PC-3 (cell line): ENCODE results near the gene HINFP. TPM values are rescaled to one million over a fixed set of nuclear protein-coding genes. Genes with fewer than 3 reads are reported as not detected.
A peak's percentile ranks its signal among the peaks of the same experiment; 100 is the strongest.
"Not testable (repeated sequence)": the region's sequence is repeated elsewhere in the genome, so short reads cannot be mapped to it uniquely, and the experiment has no call there.

Experiments used
- ATAC-seq: fragments of 200-7000 bp; cut with Tn5 transposase; 2 replicates; pipeline ENCODE4 v1.9.1; 2020; ENCODE audit warnings: mild to moderate bottlenecking, moderate library complexity
- BruUV-seq: library from RNA; stranded (reverse); fragments of 400-500 nt; replicated peaks from 2 replicates; lab custom pipeline; 2021; lab: Mats Ljungman, UMichigan
- CTCF ChIA-PET: fragments of 300-600 bp; sonication (Branson Sonifier 250); formaldehyde crosslinking; loops from one replicate; lab custom pipeline; 2022; ENCODE audit warnings: antibody characterized with exemption; lab: Charles Lee
- POLR2A ChIA-PET: fragments of 300-600 bp; sonication (Branson Sonifier 250); formaldehyde crosslinking; loops from one replicate; lab custom pipeline; 2022; ENCODE audit warnings: antibody characterized with exemption; ENCODE audit not compliant: unreplicated experiment; lab: Charles Lee
- DNase-seq: peaks from one replicate; pipeline ENCODE4 v3.0.0-alpha.2; 2015
- H2AFZ ChIP-seq: fragments of 300-600 bp; sonication (generic); 2 replicates; pipeline ENCODE4 v1.6.0; 2016; ENCODE audit warnings: antibody characterized with exemption, low read length
- H3F3A ChIP-seq: fragments of 300-600 bp; sonication (generic); one replicate; pipeline ENCODE4 v1.6.0; 2017; ENCODE audit warnings: antibody characterized with exemption, low read length, control low read depth, mild to moderate bottlenecking; ENCODE audit not compliant: unreplicated experiment
- H3K27ac ChIP-seq: fragments of 300-600 bp; sonication (generic); 2 replicates; pipeline ENCODE4 v1.5.1; 2016; ENCODE audit warnings: mild to moderate bottlenecking, low read length
- H3K27me3 ChIP-seq: fragments of 300-600 bp; sonication (generic); 2 replicates; pipeline ENCODE4 v1.6.1; 2016; ENCODE audit warnings: low read length, mixed read lengths
- H3K36me3 ChIP-seq: fragments of 300-600 bp; sonication (generic); 2 replicates; pipeline ENCODE4 v1.6.1; 2016; ENCODE audit warnings: low read depth, mixed run types, low read length, mixed read lengths
- H3K4me1 ChIP-seq: fragments of 300-600 bp; sonication (generic); 2 replicates; pipeline ENCODE4 v1.5.1; 2016; ENCODE audit warnings: low read length; ENCODE audit not compliant: insufficient read depth
- H3K4me2 ChIP-seq: fragments of 300-600 bp; sonication (generic); 2 replicates; pipeline ENCODE4 v1.6.0; 2016; ENCODE audit warnings: low read length
- H3K4me3 ChIP-seq: fragments of 300-600 bp; sonication (generic); 2 replicates; pipeline ENCODE4 v1.5.1; 2016; ENCODE audit warnings: mild to moderate bottlenecking, low read length, mixed read lengths
- H3K79me2 ChIP-seq: fragments of 300-600 bp; sonication (generic); 2 replicates; pipeline ENCODE4 v1.6.1; 2017; ENCODE audit warnings: low read length, mixed read lengths
- H3K9ac ChIP-seq: fragments of 300-600 bp; sonication (generic); 2 replicates; pipeline ENCODE4 v1.6.0; 2016; ENCODE audit warnings: mild to moderate bottlenecking, low read length
- H3K9me2 ChIP-seq: fragments of 300-600 bp; sonication (generic); replicated peaks from 2 replicates; pipeline ENCODE4 v1.6.1; 2016; ENCODE audit warnings: mixed run types, low read length, mixed read lengths
- H3K9me3 ChIP-seq: fragments of 300-600 bp; sonication (generic); 2 replicates; pipeline ENCODE4 v1.6.1; 2016; ENCODE audit warnings: low read length, mixed read lengths
- H4K20me1 ChIP-seq: fragments of 300-600 bp; sonication (generic); 2 replicates; pipeline ENCODE4 v1.6.1; 2016; ENCODE audit warnings: low read length, mixed read lengths
- EZH2 ChIP-seq: fragments of 300-600 bp; sonication (generic); IDR thresholded peaks from one replicate; pipeline ENCODE4 v1.6.1; 2017; ENCODE audit warnings: antibody characterized with exemption, mild to moderate bottlenecking, low read length; ENCODE audit not compliant: unreplicated experiment
- EZH2phosphoT487 ChIP-seq: fragments of 300-600 bp; sonication (generic); IDR thresholded peaks from 2 replicates; pipeline ENCODE4 v1.6.1; 2018; ENCODE audit warnings: mild to moderate bottlenecking, antibody characterized with exemption, low read length, borderline replicate concordance
- intact Hi-C: fragments of 100-400 bp; cut with micrococcal nuclease; formaldehyde crosslinking; loops from 2 replicates; pipeline ENCODE4 v1.9.0; 2023
- total RNA-seq: library from RNA; depleted of rRNA; stranded (reverse); fragments of >200 nt; gene quantifications from 2 replicates; pipeline ENCODE4 v1.2.3, GENCODE V29; 2014
- TF ChIP-seq, protein P1 (sequence below): fragments of 300-600 bp; sonication (generic); conservative IDR thresholded peaks from 2 replicates; pipeline ENCODE4 v1.5.1; 2017; ENCODE audit warnings: antibody characterized with exemption, low read depth, mild to moderate bottlenecking, low read length

Gene HINFP
- total RNA-seq, 1 experiment from 2014 or later: 24.7 TPM

DNA sequence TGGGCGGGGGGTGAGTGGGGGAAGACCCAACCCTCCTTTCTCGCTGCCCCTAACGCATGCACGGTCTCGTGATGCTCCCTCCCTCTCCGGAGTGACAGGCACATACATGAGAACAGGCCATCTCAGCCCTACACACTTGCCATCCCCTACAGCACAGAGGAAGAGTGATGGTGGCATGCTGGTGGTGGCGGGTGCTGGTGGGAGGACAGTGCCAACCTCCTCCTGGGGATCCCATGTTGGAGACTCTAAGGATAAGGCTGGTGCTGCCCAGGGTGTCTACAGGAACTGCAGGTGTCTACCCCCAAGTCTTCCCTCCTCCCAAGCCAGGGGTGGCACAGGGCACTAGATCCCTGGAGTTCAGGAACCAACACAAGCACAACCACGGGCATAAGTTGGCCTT lies 40.5 kb downstream of the HINFP start:
- H2AFZ ChIP-seq: no peak overlapping the region
- ATAC-seq (no peak), DNase-seq (no peak)
- H3K27ac ChIP-seq: no peak overlapping the region
- POLR2A ChIA-PET: no interaction called here
- CTCF ChIA-PET: no interaction called here
- no peak overlapping the region for H3K4me2 ChIP-seq
- no peaks in the 10 kb centered on the region for H3K79me2 ChIP-seq
- no peaks in the 10 kb centered on the region for H3K27me3 ChIP-seq
- no peak overlapping the region for H3K4me3 ChIP-seq
- no peaks in the 10 kb centered on the region for H3K36me3 ChIP-seq
- H3K9me2 ChIP-seq: no peaks in the 10 kb centered on the region
- H3K9ac ChIP-seq: no peak overlapping the region
- BruUV-seq: no TSS peak
- no peak for TF ChIP-seq EZH2
- TF ChIP-seq EZH2phosphoT487: no peak
- TF ChIP-seq, protein P1, sequence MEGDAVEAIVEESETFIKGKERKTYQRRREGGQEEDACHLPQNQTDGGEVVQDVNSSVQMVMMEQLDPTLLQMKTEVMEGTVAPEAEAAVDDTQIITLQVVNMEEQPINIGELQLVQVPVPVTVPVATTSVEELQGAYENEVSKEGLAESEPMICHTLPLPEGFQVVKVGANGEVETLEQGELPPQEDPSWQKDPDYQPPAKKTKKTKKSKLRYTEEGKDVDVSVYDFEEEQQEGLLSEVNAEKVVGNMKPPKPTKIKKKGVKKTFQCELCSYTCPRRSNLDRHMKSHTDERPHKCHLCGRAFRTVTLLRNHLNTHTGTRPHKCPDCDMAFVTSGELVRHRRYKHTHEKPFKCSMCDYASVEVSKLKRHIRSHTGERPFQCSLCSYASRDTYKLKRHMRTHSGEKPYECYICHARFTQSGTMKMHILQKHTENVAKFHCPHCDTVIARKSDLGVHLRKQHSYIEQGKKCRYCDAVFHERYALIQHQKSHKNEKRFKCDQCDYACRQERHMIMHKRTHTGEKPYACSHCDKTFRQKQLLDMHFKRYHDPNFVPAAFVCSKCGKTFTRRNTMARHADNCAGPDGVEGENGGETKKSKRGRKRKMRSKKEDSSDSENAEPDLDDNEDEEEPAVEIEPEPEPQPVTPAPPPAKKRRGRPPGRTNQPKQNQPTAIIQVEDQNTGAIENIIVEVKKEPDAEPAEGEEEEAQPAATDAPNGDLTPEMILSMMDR: no peak
- no peaks in the 10 kb centered on the region for H3K9me3 ChIP-seq
- no peaks in the 10 kb centered on the region for H4K20me1 ChIP-seq
- no peaks in the 10 kb centered on the region for H3F3A ChIP-seq
- intact Hi-C loops: loop anchor here (10.0 kb wide), 1 partner anchor 163 kb away; no protein-coding TSS in a partner anchor
- peaks cover 7% of the 10 kb centered on the region for H3K4me1 ChIP-seq

DNA sequence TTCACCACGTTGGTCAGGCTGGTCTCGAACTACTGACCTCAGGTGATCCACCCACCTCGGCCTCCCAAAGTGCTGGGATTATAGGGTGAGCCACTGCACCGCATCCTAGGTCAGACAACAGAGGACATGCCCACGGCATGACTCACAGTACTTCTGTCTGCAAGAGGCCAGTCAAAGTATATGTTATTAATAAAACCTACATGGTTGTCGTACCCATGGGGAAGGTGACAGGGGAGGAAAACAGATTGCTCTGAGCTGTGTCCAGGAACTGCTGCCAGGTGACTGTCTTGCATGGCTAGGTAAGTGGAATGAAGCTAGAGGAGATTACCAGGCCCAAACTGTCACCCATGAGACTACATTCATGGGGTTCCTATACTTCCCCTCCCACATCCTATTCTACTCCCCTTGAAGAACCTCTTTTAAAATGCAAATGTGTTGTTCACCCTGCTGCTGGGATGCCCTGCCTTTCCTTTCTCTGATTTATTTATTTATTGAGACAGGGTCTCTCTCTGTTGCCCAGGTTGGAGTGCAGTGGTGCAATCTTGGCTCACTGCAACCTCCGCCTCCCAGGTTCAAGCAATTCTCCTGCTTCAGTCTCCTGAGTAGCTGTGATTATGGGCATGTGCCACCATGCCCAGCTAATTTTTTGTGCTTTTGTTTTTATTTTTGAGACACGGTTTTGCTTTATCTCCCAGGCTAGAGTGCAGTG lies 45.1 kb downstream of the HINFP start:
- Histone ChIP-seq H4K20me1 (no peaks in the 10 kb centered on the region), H3K27me3 (no peaks in the 10 kb centered on the region), H3K9me3 (no peaks in the 10 kb centered on the region), H3K79me2 (no peaks in the 10 kb centered on the region), H3K9me2 (no peaks in the 10 kb centered on the region), H3K36me3 (no peaks in the 10 kb centered on the region), H3K4me2 (no peak overlapping the region), H3K4me1 (peaks cover 22% of the 10 kb centered on the region), H3K27ac (peak overlapping the region; percentile 39), H3K9ac (no peak overlapping the region), H2AFZ (no peak overlapping the region), H3K4me3 (no peak overlapping the region), H3F3A (no peaks in the 10 kb centered on the region)
- intact Hi-C loops: loop anchor here (10.0 kb wide), 1 partner anchor 158 kb away; no protein-coding TSS in a partner anchor
- ChIA-PET POLR2A (interaction anchor here (0.6 kb wide), 1 partner anchor 126 kb away, joined by 4 read pairs; no protein-coding TSS in a partner anchor), CTCF (interaction anchor here (0.7 kb wide), 1 partner anchor 159 kb away, joined by 6 read pairs; no protein-coding TSS in a partner anchor)
- TF ChIP-seq EZH2 (no peak), EZH2phosphoT487 (no peak)
- TF ChIP-seq, protein P1: no peak
- DNase-seq (peak; percentile 89), ATAC-seq (peak; percentile 43)
- no TSS peak for BruUV-seq

DNA sequence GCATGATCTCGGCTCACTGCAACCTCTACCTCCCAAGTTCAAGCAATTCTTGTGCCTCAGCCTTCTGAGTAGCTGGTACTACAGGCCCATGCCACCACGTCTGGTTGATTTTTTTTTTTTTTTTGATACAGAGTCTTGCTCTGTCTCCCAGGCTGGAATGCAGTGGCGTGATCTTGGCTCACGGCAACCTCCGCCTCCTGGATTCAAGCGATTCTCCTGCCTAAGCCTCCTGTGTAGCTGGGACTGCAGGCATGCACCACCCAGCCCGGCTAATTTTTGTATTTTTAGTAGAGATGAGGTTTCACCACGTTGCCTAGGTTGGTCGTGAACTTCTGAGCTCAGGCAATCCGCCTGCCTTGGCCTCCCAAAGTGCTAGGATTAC lies 45.7 kb downstream of the HINFP start:
- H3K9me2 ChIP-seq, H3F3A ChIP-seq, H3K36me3 ChIP-seq, H3K4me2 ChIP-seq, BruUV-seq, H3K79me2 ChIP-seq, H4K20me1 ChIP-seq, H3K9me3 ChIP-seq, H3K27ac ChIP-seq, H3K27me3 ChIP-seq, H3K4me3 ChIP-seq, H2AFZ ChIP-seq, ATAC-seq, DNase-seq, H3K9ac ChIP-seq: not testable (repeated sequence)
- ChIA-PET CTCF (interaction anchor here (0.7 kb wide), 1 partner anchor 159 kb away, joined by 6 read pairs; no protein-coding TSS in a partner anchor), POLR2A (interaction anchor here (0.6 kb wide), 1 partner anchor 125 kb away, joined by 4 read pairs; no protein-coding TSS in a partner anchor)
- H3K4me1 ChIP-seq: peaks cover 22% of the 10 kb centered on the region
- intact Hi-C loops: loop anchor here (10.0 kb wide), 1 partner anchor 158 kb away; no protein-coding TSS in a partner anchor
